GM12878 (cell line): ENCODE measurements around the gene CKB. TPM values are rescaled to one million over a fixed set of nuclear protein-coding genes. Genes with fewer than 3 reads are reported as not detected.
A peak's percentile ranks its signal among the peaks of the same experiment; 100 is the strongest.

ENCODE experiments used
- ATAC-seq: fragments of 200-7000 bp; cut with Tn5 transposase; 3 replicates; pipeline ENCODE4 v1.9.1; 2020; ENCODE audit warnings: mild to moderate bottlenecking, moderate library complexity
- BruUV-seq: library from RNA; stranded (reverse); fragments of 400-500 nt; replicated peaks from 2 replicates; lab custom pipeline; 2021; lab: Mats Ljungman, UMichigan
- CTCF ChIA-PET: fragments of 300-600 bp; sonication (Branson Sonifier 250); formaldehyde crosslinking; extraction: SDS; loops from one replicate; lab custom pipeline; 2021; ENCODE audit warnings: inconsistent platforms; lab: Yijun Ruan, JAX
- POLR2A ChIA-PET: fragments of 350-600 bp; formaldehyde crosslinking; extraction: SDS; loops from one replicate; lab custom pipeline; 2021; ENCODE audit warnings: inconsistent platforms; lab: Charles Lee
- RAD21 ChIA-PET: fragments of 300-600 bp; sonication (Branson Sonifier 250); formaldehyde crosslinking; loops from one replicate; lab custom pipeline; 2023; ENCODE audit warnings: antibody characterized with exemption; ENCODE audit not compliant: unreplicated experiment; lab: Charles Lee
- SMC1A ChIA-PET: fragments of 300-600 bp; sonication (Branson Sonifier 250); formaldehyde crosslinking; loops from one replicate; lab custom pipeline; 2023; ENCODE audit not compliant: unreplicated experiment, uncharacterized antibody; lab: Charles Lee
- DNase-seq: peaks from one replicate; pipeline ENCODE4 v3.0.0-alpha.2; 2011; ENCODE audit warnings: low read depth, low spot score
- FAIRE-seq: peaks from 3 replicates; lab custom pipeline; 2011; peaks lifted over from hg19 to GRCh38; lab: Jason Lieb, UNC
- H2AFZ ChIP-seq: 2 replicates; pipeline ENCODE4 v1.6.0; 2011; ENCODE audit warnings: low read depth, low read length, control low read depth; ENCODE audit not compliant: control insufficient read depth
- H3K27ac ChIP-seq: 2 replicates; pipeline ENCODE4 v1.5.1; 2011; ENCODE audit warnings: control low read depth; ENCODE audit not compliant: control insufficient read depth, insufficient read depth
- H3K27me3 ChIP-seq, 2 experiments: replicated peaks in 1 of 2; 2 replicates each; pipeline versions ENCODE4 v1.6.0 to v1.6.1; 2011; ENCODE audit warnings: low read length in 1 of 2; ENCODE audit not compliant: control insufficient read depth in 2 of 2, insufficient read depth in 2 of 2
- H3K36me3 ChIP-seq, 2 experiments: 2 replicates each; pipeline ENCODE4 v1.5.1; 2011; ENCODE audit warnings: low read length in 1 of 2; ENCODE audit not compliant: control insufficient read depth in 2 of 2, insufficient read depth in 2 of 2
- H3K4me1 ChIP-seq: 2 replicates; pipeline ENCODE4 v1.6.1; 2011; ENCODE audit warnings: mild to moderate bottlenecking, low read length, moderate library complexity, mixed read lengths; ENCODE audit not compliant: control insufficient read depth, insufficient read depth
- H3K4me2 ChIP-seq: 2 replicates; pipeline ENCODE4 v1.6.0; 2011; ENCODE audit warnings: control low read depth; ENCODE audit not compliant: control insufficient read depth, insufficient read depth
- H3K4me3 ChIP-seq: fragments of 200-600 bp; sonication (generic); 2 replicates; pipeline ENCODE4 v1.5.1; 2016
- H3K79me2 ChIP-seq: 2 replicates; pipeline ENCODE4 v1.6.0; 2011; ENCODE audit warnings: low read length; ENCODE audit not compliant: control insufficient read depth, insufficient read depth
- H3K9ac ChIP-seq: 2 replicates; pipeline ENCODE4 v1.8.0; 2011; ENCODE audit warnings: low read length, control low read depth, mixed read lengths; ENCODE audit not compliant: control insufficient read depth, insufficient read depth
- H3K9me3 ChIP-seq: replicated peaks from 3 replicates; pipeline ENCODE4 v1.5.1; 2011; ENCODE audit warnings: mild to moderate bottlenecking, low read length; ENCODE audit not compliant: control insufficient read depth, insufficient read depth
- H4K20me1 ChIP-seq: 2 replicates; pipeline ENCODE4 v1.6.0; 2011; ENCODE audit not compliant: control insufficient read depth, insufficient read depth
- ESRRA ChIP-seq: IDR thresholded peaks from 2 replicates; pipeline ENCODE4 v1.6.1; 2012; ENCODE audit warnings: mild to moderate bottlenecking, low read length, improper control_type of control experiment
- JUND ChIP-seq: IDR thresholded peaks from 2 replicates; pipeline ENCODE4 v1.6.1; 2012; ENCODE audit warnings: low read depth, mild to moderate bottlenecking, low read length, improper control_type of control experiment, moderate library complexity
- NR2F1 ChIP-seq: fragments of 450-650 bp; conservative IDR thresholded peaks from 2 replicates; pipeline ENCODE4 v1.6.1; 2017; ENCODE audit warnings: mild to moderate bottlenecking
- PML ChIP-seq: IDR thresholded peaks from 2 replicates; pipeline ENCODE4 v1.6.1; 2012; ENCODE audit warnings: low read length, inconsistent platforms
- SIN3A ChIP-seq: IDR thresholded peaks from 2 replicates; pipeline ENCODE4 v1.6.1; 2012; ENCODE audit warnings: low read depth, low read length, improper control_type of control experiment
- SMAD5 ChIP-seq: IDR thresholded peaks from 2 replicates; pipeline ENCODE4 v1.6.1; 2016; ENCODE audit warnings: antibody characterized with exemption, low read depth
- STAT1 ChIP-seq: fragments of 450-650 bp; conservative IDR thresholded peaks from 2 replicates; pipeline ENCODE4 v1.6.1; 2014; ENCODE audit warnings: antibody characterized with exemption, mild to moderate bottlenecking
- TAF1 ChIP-seq: IDR thresholded peaks from 2 replicates; pipeline ENCODE4 v1.6.1; 2011; ENCODE audit warnings: mild to moderate bottlenecking, low read depth, low read length, borderline replicate concordance
- TCF7 ChIP-seq: IDR thresholded peaks from 2 replicates; pipeline ENCODE4 v1.6.1; 2014; ENCODE audit warnings: antibody characterized with exemption, borderline replicate concordance
- WRNIP1 ChIP-seq: IDR thresholded peaks from 2 replicates; pipeline ENCODE4 v1.6.1; 2011; ENCODE audit warnings: low read depth, low read length, improper control_type of control experiment, borderline replicate concordance
- WGBS: methylation state at CpG from one replicate; pipeline ENCODE4 v1.1.6; 2016; ENCODE audit warnings: low lambda C conversion rate; ENCODE audit not compliant: insufficient replicate concordance, insufficient coverage; ENCODE audit errors: missing lambda C conversion rate; 5-methylcytosine and 5-hydroxymethylcytosine counted together
- in situ Hi-C: fragments of 300-500 bp; cut with MboI; formaldehyde crosslinking; loops from 9 replicates; pipeline ENCODE4 v1.14.3; 2018; ENCODE audit warnings: mixed read lengths
- intact Hi-C: fragments of 100-400 bp; cut with micrococcal nuclease; formaldehyde crosslinking; loops from one replicate; pipeline ENCODE4 v1.14.2; 2022; ENCODE audit not compliant: unreplicated experiment
- polyA plus RNA-seq, 11 experiments: library from polyadenylated mRNA; depleted of rRNA in 4 of 11; unstranded in 6 of 11; stranded (reverse) in 5 of 11; fragments of >200 nt; fragmentation: Nextera tagmentation in 4 of 11; fragmentation: Illumina TruSeq in 1 of 11; extraction: Ambion mirVana in 4 of 11; extraction: Trizol in 1 of 11; gene quantifications; 1 replicate in 1 of 11; 2 replicates in 10 of 11; pipeline versions ENCODE4 v1.2.1 to v1.2.3, GENCODE V29; 2011 to 2016; ENCODE audit warnings: inconsistent platforms in 2 of 11, missing spikeins in 2 of 11, low read depth in 1 of 11
- total RNA-seq, 4 experiments: library from RNA; depleted of rRNA in 3 of 4; stranded (reverse); fragments of >200 nt in 3 of 4; fragmentation: Illumina TruSeq in 1 of 4; extraction: Trizol in 1 of 4; gene quantifications; 2 replicates each; pipeline versions ENCODE4 v1.2.1 to v1.2.3, GENCODE V29; 2013 to 2021
- TF ChIP-seq, protein P1 (sequence below): IDR thresholded peaks from 2 replicates; pipeline ENCODE4 v1.6.1; 2011; ENCODE audit warnings: low read depth, low read length, improper control_type of control experiment, borderline replicate concordance
- TF ChIP-seq, protein P2 (sequence below): fragments of 450-650 bp; formaldehyde crosslinking; IDR thresholded peaks from 2 replicates; pipeline ENCODE4 v1.4.0; 2022; ENCODE audit warnings: mild to moderate bottlenecking, moderate library complexity
- TF ChIP-seq, protein P3 (sequence below): IDR thresholded peaks from 2 replicates; pipeline ENCODE4 v1.6.1; 2012; ENCODE audit warnings: low read depth, low read length, improper control_type of control experiment
- TF ChIP-seq, protein P4 (sequence below): IDR thresholded peaks from 2 replicates; pipeline ENCODE4 v1.6.1; 2012; ENCODE audit warnings: mild to moderate bottlenecking, low read depth, low read length

The CKB gene
- total and polyA plus RNA-seq, 10 of the 15 experiments (the other 5 are each of a cell fraction or from before 2014, with no cell fraction given) = 0.40 to 6.1 (median 2.3) TPM

DNA sequence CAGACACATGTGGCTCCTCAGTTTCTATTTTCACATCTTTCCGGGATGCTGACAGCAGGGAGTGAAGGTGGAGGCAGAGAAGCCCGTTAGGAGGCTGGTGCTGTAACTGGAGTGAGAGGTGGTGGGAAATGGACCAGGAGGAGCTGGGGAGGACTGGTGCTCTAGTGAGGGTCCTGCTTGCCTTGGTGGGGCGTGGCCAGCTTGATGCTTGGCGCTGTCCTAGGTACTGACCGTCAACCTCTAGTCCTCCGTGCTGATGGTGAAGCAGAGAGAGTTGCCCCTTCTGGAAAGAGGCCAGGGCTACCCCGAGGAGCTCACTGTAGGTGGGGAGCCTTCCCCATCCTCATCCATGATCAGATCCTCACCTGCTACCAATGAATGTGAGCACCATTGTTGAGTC lies 7.8 kb upstream of the CKB start:
- peak overlapping the region; percentile 85 for H3K4me2 ChIP-seq
- peaks cover 25% of the 10 kb centered on the region for H3K4me1 ChIP-seq
- ATAC-seq (no peak), FAIRE-seq (no peak), DNase-seq (no peak)
- ChIA-PET CTCF (interaction anchor here (0.6 to 5.3 kb wide), 3 partner anchors 11 to 119 kb away, joined by 3 to 39 read pairs (median 3); no protein-coding TSS in a partner anchor), POLR2A (no interaction called here), RAD21 (interaction anchor here (1.4 kb wide), 2 partner anchors 10 to 31 kb away, joined by 5 read pairs; partner anchors contain the start of gene BAG5), SMC1A (interaction anchor here (1.1 to 1.7 kb wide), 2 partner anchors 29 to 34 kb away, joined by 3 to 4 read pairs; no protein-coding TSS in a partner anchor)
- no peaks in the 10 kb centered on the region for H3K27me3 ChIP-seq
- WGBS = 81% methylated on average over 7 of the region's 7 CpGs
- H3K4me3 ChIP-seq = peak overlapping the region; percentile 91
- H4K20me1 ChIP-seq = no peaks in the 10 kb centered on the region
- H3K9ac ChIP-seq = no peak overlapping the region
- peaks cover 30% of the 10 kb centered on the region for H3K79me2 ChIP-seq
- in situ Hi-C loops (no loop called here), intact Hi-C loops (no loop called here)
- no peaks in the 10 kb centered on the region for H3K9me3 ChIP-seq
- no TSS peak for BruUV-seq
- no peak overlapping the region for H2AFZ ChIP-seq
- no peak overlapping the region for H3K27ac ChIP-seq
- H3K36me3 ChIP-seq = peaks cover 0 to 6% of the 10 kb centered on the region in 2 experiments; a peak in 2 of 4 replicates
- TF ChIP-seq SMAD5 (no peak), NR2F1 (no peak), PML (no peak), STAT1 (no peak), SIN3A (0 out of 2 replicates have a peak, but pooled peaks have one; percentile 28), TAF1 (no peak), ESRRA (no peak), TCF7 (no peak), JUND (no peak), WRNIP1 (no peak)
- TF ChIP-seq, protein P1, sequence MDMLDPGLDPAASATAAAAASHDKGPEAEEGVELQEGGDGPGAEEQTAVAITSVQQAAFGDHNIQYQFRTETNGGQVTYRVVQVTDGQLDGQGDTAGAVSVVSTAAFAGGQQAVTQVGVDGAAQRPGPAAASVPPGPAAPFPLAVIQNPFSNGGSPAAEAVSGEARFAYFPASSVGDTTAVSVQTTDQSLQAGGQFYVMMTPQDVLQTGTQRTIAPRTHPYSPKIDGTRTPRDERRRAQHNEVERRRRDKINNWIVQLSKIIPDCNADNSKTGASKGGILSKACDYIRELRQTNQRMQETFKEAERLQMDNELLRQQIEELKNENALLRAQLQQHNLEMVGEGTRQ = no peak
- TF ChIP-seq, protein P2, sequence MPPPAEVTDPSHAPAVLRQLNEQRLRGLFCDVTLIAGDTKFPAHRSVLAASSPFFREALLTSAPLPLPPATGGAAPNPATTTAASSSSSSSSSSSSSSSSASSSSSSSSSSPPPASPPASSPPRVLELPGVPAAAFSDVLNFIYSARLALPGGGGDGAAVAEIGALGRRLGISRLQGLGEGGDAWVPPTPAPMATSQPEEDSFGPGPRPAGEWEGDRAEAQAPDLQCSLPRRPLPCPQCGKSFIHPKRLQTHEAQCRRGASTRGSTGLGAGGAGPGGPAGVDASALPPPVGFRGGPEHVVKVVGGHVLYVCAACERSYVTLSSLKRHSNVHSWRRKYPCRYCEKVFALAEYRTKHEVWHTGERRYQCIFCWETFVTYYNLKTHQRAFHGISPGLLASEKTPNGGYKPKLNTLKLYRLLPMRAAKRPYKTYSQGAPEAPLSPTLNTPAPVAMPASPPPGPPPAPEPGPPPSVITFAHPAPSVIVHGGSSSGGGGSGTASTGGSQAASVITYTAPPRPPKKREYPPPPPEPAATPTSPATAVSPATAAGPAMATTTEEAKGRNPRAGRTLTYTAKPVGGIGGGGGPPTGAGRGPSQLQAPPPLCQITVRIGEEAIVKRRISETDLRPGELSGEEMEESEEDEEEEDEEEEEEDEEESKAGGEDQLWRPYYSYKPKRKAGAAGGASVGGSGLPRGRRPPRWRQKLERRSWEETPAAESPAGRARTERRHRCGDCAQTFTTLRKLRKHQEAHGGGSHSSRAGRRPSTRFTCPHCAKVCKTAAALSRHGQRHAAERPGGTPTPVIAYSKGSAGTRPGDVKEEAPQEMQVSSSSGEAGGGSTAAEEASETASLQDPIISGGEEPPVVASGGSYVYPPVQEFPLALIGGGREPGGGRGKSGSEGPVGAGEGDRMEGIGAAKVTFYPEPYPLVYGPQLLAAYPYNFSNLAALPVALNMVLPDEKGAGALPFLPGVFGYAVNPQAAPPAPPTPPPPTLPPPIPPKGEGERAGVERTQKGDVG (CRISPR knock-in tag) = no peak
- TF ChIP-seq, protein P3, sequence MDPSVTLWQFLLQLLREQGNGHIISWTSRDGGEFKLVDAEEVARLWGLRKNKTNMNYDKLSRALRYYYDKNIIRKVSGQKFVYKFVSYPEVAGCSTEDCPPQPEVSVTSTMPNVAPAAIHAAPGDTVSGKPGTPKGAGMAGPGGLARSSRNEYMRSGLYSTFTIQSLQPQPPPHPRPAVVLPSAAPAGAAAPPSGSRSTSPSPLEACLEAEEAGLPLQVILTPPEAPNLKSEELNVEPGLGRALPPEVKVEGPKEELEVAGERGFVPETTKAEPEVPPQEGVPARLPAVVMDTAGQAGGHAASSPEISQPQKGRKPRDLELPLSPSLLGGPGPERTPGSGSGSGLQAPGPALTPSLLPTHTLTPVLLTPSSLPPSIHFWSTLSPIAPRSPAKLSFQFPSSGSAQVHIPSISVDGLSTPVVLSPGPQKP = no peak
- TF ChIP-seq, protein P4, sequence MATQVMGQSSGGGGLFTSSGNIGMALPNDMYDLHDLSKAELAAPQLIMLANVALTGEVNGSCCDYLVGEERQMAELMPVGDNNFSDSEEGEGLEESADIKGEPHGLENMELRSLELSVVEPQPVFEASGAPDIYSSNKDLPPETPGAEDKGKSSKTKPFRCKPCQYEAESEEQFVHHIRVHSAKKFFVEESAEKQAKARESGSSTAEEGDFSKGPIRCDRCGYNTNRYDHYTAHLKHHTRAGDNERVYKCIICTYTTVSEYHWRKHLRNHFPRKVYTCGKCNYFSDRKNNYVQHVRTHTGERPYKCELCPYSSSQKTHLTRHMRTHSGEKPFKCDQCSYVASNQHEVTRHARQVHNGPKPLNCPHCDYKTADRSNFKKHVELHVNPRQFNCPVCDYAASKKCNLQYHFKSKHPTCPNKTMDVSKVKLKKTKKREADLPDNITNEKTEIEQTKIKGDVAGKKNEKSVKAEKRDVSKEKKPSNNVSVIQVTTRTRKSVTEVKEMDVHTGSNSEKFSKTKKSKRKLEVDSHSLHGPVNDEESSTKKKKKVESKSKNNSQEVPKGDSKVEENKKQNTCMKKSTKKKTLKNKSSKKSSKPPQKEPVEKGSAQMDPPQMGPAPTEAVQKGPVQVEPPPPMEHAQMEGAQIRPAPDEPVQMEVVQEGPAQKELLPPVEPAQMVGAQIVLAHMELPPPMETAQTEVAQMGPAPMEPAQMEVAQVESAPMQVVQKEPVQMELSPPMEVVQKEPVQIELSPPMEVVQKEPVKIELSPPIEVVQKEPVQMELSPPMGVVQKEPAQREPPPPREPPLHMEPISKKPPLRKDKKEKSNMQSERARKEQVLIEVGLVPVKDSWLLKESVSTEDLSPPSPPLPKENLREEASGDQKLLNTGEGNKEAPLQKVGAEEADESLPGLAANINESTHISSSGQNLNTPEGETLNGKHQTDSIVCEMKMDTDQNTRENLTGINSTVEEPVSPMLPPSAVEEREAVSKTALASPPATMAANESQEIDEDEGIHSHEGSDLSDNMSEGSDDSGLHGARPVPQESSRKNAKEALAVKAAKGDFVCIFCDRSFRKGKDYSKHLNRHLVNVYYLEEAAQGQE = peak; percentile 90
